Suprapubic skin (tissue), 4 donors: Measurements from ENCODE around the gene RNPEP.

Source experiments
- EP300 ChIP-seq: sonication (generic); formaldehyde crosslinking; IDR thresholded peaks from one replicate; pipeline ENCODE4 v1.6.1; 2017; ENCODE audit warnings: antibody characterized with exemption
- POLR2A ChIP-seq, 2 donors: fragments of 450-650 bp; IDR thresholded peaks; one replicate each; pipeline ENCODE4 v1.6.1; 2017; ENCODE audit warnings: antibody characterized with exemption in 2 of 2, mild to moderate bottlenecking in 2 of 2, moderate library complexity in 2 of 2
- POLR2AphosphoS5 ChIP-seq, 3 donors: sonication (generic); formaldehyde crosslinking; IDR thresholded peaks; one replicate each; pipeline ENCODE4 v1.6.1; 2017; ENCODE audit warnings: antibody characterized with exemption in 3 of 3
- TF ChIP-seq, protein P1 (sequence below), 2 donors: fragments of 200-600 bp in 1 of 2; fragments of 450-650 bp in 1 of 2; sonication (generic) in 1 of 2; IDR thresholded peaks; one replicate each; pipeline ENCODE4 v1.5.1; 2016 to 2019; ENCODE audit warnings: antibody characterized with exemption in 2 of 2, mild to moderate bottlenecking in 1 of 2, moderate library complexity in 1 of 2

DNA sequence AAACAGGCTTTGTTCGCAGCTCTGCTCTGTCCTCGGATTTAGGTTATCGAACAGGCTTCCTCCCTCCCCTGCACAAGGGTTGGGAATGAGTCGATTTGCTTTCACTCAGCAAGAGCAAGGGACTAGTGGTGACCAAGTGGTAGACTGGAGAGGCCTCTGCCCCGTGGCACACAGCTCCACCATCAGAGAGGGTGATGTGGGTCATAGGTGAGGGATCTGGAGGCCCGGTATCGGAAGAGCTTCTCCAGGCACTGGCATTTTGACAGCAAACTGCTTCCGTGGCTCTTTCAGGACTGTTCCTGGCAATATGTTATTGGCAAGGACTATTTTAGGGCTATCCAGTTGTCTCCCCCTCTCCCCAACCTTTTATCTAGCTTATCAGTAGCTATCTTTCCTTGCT is 24.9 kb downstream of the RNPEP start:
- TF ChIP-seq, protein P1, sequence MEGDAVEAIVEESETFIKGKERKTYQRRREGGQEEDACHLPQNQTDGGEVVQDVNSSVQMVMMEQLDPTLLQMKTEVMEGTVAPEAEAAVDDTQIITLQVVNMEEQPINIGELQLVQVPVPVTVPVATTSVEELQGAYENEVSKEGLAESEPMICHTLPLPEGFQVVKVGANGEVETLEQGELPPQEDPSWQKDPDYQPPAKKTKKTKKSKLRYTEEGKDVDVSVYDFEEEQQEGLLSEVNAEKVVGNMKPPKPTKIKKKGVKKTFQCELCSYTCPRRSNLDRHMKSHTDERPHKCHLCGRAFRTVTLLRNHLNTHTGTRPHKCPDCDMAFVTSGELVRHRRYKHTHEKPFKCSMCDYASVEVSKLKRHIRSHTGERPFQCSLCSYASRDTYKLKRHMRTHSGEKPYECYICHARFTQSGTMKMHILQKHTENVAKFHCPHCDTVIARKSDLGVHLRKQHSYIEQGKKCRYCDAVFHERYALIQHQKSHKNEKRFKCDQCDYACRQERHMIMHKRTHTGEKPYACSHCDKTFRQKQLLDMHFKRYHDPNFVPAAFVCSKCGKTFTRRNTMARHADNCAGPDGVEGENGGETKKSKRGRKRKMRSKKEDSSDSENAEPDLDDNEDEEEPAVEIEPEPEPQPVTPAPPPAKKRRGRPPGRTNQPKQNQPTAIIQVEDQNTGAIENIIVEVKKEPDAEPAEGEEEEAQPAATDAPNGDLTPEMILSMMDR (IDR thresholded peaks at IDR 0.05) = no peak
- no peak for TF ChIP-seq POLR2A (IDR thresholded peaks at IDR 0.05)
- TF ChIP-seq EP300 = no peak
- TF ChIP-seq POLR2AphosphoS5 (IDR thresholded peaks at IDR 0.05) = no peak
